ENCODE results near the gene IL21R.

DNA sequence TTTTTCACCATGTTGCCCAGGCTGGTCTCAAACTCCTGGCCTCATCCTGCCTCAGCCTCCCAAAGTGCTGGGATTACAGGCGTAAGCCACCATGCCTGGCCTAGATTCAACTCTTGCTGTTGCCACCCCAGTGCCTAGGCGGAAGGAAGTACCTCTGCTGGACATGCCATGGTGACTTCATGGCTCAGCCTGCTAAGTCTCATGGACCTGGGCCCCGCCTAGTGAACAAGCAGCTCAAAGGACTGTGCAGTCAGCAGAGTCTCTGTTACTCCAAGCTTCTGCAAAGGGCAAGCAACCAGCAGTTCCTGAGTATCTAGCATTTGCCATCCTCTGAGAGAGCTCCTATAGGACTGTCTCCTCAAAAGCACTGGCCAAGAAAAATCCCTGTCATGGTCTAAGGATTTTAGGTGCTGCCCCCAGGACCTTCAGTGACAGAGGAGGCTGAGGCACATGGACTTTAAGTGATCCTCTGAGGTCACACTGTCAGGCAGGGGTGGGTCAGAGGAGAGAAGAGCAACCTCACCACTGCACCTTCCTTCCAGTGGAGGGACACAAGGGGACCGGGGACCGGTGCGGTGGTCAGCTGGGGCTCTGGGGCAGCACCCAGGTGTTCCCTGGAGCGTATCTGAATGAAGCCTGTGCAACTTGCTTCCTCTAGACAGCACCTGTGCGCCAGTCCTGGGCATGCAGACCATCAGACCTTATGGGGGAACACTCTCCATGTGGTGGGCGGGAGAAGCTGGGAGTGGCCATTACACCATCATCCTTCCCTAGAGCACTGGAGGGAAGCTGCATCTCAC lies 71.3 kb downstream of the IL21R start:
- TF ChIP-seq, protein P1, sequence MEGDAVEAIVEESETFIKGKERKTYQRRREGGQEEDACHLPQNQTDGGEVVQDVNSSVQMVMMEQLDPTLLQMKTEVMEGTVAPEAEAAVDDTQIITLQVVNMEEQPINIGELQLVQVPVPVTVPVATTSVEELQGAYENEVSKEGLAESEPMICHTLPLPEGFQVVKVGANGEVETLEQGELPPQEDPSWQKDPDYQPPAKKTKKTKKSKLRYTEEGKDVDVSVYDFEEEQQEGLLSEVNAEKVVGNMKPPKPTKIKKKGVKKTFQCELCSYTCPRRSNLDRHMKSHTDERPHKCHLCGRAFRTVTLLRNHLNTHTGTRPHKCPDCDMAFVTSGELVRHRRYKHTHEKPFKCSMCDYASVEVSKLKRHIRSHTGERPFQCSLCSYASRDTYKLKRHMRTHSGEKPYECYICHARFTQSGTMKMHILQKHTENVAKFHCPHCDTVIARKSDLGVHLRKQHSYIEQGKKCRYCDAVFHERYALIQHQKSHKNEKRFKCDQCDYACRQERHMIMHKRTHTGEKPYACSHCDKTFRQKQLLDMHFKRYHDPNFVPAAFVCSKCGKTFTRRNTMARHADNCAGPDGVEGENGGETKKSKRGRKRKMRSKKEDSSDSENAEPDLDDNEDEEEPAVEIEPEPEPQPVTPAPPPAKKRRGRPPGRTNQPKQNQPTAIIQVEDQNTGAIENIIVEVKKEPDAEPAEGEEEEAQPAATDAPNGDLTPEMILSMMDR (IDR thresholded peaks at IDR 0.05): no peak
- TF ChIP-seq EP300 (IDR thresholded peaks at IDR 0.05) (no peak), POLR2A (IDR thresholded peaks at IDR 0.05) (no peak)

All from suprapubic skin (tissue), 3 donors.